B cell (primary cell): Measurements from ENCODE around the gene SEZ6L.

Experiments used
- EZH2 ChIP-seq: IDR thresholded peaks from 2 replicates; pipeline ENCODE4 v1.6.1; 2012; ENCODE audit warnings: borderline replicate concordance, low read depth, mild to moderate bottlenecking, moderate library complexity, low read length; ENCODE audit not compliant: insufficient read depth, poor library complexity, severe bottlenecking
- TF ChIP-seq, protein P1 (sequence below): fragments of 200-600 bp; IDR thresholded peaks from one replicate; pipeline ENCODE4 v1.8.0; 2022; ENCODE audit warnings: antibody characterized with exemption, mild to moderate bottlenecking

GRCh38 chr22:26259510-26259909, 90.2 kb downstream of the SEZ6L start:
- TF ChIP-seq, protein P1, sequence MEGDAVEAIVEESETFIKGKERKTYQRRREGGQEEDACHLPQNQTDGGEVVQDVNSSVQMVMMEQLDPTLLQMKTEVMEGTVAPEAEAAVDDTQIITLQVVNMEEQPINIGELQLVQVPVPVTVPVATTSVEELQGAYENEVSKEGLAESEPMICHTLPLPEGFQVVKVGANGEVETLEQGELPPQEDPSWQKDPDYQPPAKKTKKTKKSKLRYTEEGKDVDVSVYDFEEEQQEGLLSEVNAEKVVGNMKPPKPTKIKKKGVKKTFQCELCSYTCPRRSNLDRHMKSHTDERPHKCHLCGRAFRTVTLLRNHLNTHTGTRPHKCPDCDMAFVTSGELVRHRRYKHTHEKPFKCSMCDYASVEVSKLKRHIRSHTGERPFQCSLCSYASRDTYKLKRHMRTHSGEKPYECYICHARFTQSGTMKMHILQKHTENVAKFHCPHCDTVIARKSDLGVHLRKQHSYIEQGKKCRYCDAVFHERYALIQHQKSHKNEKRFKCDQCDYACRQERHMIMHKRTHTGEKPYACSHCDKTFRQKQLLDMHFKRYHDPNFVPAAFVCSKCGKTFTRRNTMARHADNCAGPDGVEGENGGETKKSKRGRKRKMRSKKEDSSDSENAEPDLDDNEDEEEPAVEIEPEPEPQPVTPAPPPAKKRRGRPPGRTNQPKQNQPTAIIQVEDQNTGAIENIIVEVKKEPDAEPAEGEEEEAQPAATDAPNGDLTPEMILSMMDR = no peak
- no peak for TF ChIP-seq EZH2
